ENCODE results near the gene VSX1.

The VSX1 gene

GRCh38 chr20:25042531-25043498, 39.1 kb downstream of the VSX1 start:
- peak in 14 of 56 donors; percentile 24 to 62 (median 37) for DNase-seq

DNA sequence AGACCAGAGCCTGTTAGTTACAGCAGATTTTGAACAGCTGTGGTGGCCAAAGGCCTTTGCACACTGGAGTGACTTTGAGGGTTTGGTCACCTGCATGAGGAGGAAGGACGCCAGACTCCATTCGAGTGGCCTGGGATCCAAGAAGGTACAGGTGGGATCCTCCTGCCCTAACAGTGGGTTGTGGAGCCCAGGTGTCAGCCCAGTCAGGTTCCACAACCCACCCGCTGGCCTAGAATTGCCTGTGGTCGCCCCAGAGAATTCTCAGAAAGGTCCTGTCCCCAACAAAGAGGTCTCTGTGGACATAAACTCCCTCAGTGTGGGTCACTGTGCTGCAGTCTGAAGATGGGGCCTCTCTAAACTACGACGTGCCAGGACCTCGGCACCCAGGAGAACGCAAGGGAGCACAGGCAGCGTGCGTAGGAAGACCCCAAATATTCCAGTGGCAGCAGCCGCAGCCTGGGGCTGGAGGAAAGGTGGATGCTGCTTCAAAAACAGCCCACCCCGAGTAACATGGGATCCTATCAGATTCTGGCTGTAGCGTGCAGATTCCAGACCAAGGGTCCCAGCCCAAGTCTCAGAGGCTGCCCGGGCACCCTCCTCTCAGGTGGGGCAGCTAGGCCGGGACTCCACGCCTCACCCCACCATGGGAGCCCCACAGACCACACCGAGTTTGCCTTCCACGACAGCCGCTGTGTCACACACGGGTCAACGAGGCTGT, 40.0 kb downstream of the VSX1 start:
- DNase-seq: no peak

DNA sequence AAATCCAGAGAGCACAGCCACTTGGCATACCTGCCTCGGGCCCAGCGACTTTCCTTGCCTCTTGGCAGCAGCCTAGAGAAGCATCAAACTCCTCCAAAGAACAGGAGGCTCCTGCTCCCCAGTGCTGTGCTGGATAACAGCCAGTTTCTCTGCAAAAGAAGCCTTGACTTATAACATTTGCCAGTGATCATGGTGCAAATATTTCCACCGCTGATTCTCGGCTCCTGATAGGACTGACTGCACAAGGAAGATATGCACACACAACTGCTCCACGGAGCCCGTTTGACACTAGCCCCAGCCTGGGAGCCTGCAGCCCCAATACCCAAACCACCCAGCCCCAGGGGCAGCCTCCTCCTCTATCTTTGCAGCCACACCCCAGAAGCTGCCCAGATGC, 41.5 kb downstream of the VSX1 start:
- DNase-seq: peak in 1 of 56 donors; percentile 28

- peak in 49 of 56 donors; percentile 26 to 89 (median 68) for DNase-seq
These were observed 42.1 kb downstream of the VSX1 start for GRCh38 chr20:25039697-25040437.

GRCh38 chr20:25038591-25039015, 43.3 kb downstream of the VSX1 start:
- DNase-seq: no peak

GRCh38 chr20:25038103-25038410, 43.9 kb downstream of the VSX1 start:
- no peak for DNase-seq

GRCh38 chr20:25037288-25038102, 44.4 kb downstream of the VSX1 start:
- no peak for DNase-seq

GRCh38 chr20:25036331-25036936, 45.5 kb downstream of the VSX1 start:
- no peak for DNase-seq

GRCh38 chr20:25035921-25036320, 46.0 kb downstream of the VSX1 start:
- no peak for DNase-seq

DNA sequence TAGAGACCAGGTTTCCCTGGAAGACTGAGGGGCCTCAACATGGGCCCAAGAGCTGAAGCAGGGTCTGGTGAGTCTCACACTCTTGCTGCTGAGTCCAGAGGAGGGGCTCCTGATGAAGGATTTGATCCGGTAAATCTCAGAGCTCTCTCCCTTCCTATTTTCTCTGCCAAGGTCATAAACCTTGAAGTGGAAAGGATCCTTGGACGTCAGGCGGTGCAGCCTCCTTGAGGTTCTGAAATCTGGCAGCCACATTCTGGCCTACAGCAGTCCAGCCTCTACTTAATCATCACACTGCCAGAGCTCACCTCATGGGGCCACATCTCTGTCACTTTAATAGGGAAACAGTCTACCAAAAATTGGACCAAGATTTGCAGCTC, 48.0 kb downstream of the VSX1 start:
- DNase-seq: no peak

DNA sequence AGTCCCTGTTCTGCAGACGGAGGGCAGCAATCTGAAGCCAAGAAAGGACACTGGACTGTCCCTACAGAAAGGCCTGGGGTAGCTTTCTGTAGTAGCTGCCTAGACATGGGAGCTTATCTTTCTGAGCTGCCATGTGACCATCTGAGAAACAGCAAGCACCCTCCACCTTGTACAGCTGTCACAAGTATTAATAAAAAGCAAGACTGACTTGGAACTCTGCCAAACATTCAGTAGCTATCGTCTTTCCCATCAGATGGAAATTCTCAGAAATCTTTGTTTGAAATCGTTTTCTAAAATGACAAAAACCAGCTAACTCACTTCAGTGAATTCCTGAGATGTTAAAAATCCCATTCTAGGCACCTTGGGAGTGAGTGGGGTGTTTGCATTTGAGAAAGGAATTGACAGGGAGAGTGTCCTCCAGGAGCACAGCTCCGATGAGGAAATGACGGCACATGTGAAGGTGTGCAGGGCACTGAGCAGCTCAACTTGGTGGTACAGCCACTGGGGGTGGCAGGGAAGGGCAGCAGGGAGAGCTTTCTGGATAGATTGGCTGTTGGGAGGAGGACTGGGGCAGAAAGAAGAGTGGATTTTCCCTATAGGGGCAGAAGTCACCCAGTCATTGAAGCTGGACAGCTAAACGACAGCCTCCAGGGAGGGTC, 48.5 kb downstream of the VSX1 start:
- DNase-seq: no peak

DNA sequence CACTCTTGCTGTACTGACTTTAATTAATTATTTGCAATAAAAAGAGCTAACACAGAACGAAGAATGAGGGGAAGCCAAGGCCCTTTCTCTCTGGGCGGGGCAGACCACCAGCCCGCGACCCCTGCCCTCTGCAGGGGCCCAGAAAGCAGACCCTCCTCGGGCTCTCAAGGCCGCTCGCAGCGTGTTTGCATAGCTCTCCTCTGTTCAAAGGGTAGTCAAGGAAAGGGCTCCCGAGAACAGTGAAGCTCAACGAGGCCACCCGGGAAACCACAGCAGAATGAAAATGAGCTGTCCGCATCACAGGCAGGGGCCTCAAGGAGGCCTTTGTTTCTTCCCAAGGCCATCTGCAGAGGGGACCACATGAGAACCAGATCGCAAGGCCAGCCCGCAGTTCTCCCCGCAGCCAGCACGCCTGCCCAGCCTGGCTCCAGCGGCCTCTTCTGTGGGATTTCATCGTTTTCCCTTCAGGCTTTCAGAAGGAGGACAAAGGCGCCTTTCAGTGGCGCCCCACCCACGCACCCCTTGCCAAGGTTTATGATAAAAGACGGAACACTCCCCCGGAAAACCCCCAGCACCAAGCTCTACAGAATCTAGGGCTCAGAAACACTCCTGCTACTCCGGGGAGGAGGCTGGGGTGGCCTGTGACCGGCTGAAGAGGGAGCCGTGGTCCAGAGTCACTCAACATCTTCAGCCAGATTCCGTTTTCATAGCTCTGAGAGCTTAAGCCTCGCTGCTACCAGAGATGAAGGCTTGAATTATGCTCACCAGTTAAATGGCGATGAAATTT, 49.3 kb downstream of the VSX1 start:
- peak; percentile 53 to 98 (median 92) for DNase-seq

- peak in 44 of 56 donors; percentile 25 to 81 (median 64) for DNase-seq
These were observed 49.9 kb downstream of the VSX1 start for GRCh38 chr20:25032065-25032477.

DNA sequence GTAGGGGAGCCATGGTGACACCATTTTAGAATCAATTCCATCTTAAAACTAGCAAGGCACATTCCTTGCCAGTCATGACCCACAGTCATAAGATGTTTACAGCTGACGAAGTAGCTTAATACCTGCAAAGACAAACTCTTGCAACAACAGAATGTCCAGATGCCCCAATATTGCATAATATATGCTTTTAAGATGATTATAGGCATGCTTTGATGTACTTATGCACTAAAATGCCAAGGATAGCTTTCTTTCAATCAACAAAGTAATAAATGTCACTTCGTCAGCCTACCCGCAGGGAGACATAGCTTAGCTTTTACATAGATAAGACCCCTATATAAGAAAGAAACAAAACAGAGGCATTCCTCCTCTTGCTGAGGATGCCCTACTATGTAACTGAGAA, 50.7 kb downstream of the VSX1 start:
- DNase-seq: no peak

DNA sequence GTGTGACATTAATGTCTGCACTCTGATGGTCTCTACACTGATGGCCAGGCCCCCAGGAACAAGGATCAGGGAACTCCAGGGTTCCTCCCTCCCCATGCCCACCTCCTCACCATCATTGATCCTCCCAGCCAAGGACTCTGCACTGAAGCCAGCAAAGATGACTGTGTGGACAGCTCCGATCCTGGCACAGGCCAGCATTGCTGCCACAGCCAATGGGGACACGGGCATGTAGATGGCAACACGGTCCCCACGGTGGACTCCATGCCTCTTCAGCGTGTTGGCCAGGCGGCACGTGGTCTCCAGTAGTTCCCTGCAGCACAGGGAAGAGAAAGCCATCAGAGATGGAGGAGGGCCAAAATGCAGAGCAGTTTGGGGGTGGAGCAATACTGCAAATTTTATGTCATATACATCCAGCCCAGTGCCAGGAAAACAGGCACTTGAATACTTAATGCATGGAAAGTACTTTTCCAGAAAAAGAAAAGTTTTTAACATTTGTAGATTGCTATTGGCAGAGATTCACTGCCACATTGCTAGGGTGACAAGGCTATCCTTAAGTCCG, 51.2 kb downstream of the VSX1 start:
- peak in 14 of 56 donors; percentile 21 to 72 (median 34) for DNase-seq

GRCh38 chr20:25030007-25030648, 51.8 kb downstream of the VSX1 start:
- peak in 10 of 56 donors; percentile 23 to 61 (median 37) for DNase-seq

GRCh38 chr20:25025986-25026605, 55.8 kb downstream of the VSX1 start:
- peak in 1 of 56 donors; percentile 39 for DNase-seq

Measured in amygdala (tissue), 56 donors.